ENCODE data around the gene RORC. TPM values are rescaled to one million over a fixed set of nuclear protein-coding genes. Genes with fewer than 3 reads are reported as not detected.
A peak's percentile ranks its signal among the peaks of the same experiment; 100 is the strongest.

The RORC gene
- total RNA-seq, 2 donors from 2014 or later = 32.3 to 51.4 TPM

DNA sequence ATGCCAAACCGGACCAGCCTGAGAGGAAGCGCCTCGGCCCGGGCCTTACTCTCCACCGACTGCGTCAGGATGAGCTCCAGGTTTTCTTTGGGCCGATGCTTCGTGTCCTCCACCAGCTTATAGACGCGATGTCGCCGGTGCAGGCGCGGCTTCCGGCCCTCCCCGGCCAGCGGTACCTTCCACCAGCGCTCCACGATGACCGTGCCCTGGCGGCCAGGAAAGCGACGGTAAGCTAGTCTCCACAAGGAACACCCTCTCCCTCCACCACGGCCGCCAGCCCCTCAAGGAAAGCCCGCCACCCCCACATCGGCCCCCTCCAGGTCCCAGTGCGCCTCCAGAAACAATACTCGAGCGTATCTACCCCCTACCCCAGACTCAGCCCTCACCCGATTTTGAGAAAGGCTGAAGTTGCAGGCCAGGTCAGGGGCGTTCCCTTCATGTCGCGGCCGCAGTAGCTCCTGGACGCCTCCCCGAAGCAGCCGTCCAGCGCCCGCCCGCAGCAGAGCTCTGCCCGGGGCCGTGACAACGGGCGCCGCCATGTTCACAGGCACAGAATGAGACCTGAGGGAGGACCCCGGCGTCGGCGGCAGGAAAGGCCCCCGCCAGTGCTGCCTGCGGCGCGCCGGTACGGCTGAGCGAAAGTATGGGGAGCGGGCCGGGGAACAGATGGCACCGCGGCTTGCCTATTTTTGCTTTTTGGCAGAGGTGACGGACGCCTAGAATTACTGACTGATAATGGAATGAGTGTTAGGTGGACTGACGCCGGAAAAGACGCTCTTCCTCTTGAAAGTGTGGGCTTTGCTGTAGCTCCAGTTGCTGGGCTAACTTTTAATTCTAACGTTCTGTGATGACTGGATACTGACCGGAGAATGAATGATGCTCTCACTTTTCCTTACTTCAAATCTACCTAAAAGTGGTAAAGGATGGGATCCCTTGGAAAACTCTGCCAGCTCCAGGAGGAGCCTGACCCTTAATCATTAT is 68.4 kb downstream of the RORC start, which contains the start of gene MRPL9:
TSS of gene MRPL9 (minus strand) at position 556 of the 981 bp plus-strand sequence. CDS start at position 539, 17 bp downstream.
- peak within 1 kb of the TSS; percentile 87 to 91 (median 89) for H3K27ac ChIP-seq
- TF ChIP-seq, protein P1, sequence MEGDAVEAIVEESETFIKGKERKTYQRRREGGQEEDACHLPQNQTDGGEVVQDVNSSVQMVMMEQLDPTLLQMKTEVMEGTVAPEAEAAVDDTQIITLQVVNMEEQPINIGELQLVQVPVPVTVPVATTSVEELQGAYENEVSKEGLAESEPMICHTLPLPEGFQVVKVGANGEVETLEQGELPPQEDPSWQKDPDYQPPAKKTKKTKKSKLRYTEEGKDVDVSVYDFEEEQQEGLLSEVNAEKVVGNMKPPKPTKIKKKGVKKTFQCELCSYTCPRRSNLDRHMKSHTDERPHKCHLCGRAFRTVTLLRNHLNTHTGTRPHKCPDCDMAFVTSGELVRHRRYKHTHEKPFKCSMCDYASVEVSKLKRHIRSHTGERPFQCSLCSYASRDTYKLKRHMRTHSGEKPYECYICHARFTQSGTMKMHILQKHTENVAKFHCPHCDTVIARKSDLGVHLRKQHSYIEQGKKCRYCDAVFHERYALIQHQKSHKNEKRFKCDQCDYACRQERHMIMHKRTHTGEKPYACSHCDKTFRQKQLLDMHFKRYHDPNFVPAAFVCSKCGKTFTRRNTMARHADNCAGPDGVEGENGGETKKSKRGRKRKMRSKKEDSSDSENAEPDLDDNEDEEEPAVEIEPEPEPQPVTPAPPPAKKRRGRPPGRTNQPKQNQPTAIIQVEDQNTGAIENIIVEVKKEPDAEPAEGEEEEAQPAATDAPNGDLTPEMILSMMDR (IDR thresholded peaks at IDR 0.05) = peak in 1 of 7 experiments; percentile 9
- peak; percentile 60 to 87 (median 79) for TF ChIP-seq POLR2A (IDR thresholded peaks at IDR 0.05)
- H3K9me3 ChIP-seq = no peaks in the 10 kb centered on the region
- no peaks in the 10 kb centered on the region for H3K27me3 ChIP-seq
- DNase-seq (peak; percentile 82 to 90 (median 84)), ATAC-seq (peak; percentile 98)
- 0 to 1% methylated on average over 37 to 68 of the region's 68 CpGs for WGBS, 2 donors
- peaks cover 0 to 6% of the 10 kb centered on the region in 2 donors for H3K36me3 ChIP-seq (replicated peaks in 1 of 2; ENCODE audit: insufficient read depth in 1 of 2, low read depth in 2 of 2)
- H3K4me1 ChIP-seq = peaks cover 21% of the 10 kb centered on the region
- intact Hi-C loops (cut with DNase I) = no loop called here
- peak within 1 kb of the TSS; percentile 79 to 97 for H3K4me3 ChIP-seq

DNA sequence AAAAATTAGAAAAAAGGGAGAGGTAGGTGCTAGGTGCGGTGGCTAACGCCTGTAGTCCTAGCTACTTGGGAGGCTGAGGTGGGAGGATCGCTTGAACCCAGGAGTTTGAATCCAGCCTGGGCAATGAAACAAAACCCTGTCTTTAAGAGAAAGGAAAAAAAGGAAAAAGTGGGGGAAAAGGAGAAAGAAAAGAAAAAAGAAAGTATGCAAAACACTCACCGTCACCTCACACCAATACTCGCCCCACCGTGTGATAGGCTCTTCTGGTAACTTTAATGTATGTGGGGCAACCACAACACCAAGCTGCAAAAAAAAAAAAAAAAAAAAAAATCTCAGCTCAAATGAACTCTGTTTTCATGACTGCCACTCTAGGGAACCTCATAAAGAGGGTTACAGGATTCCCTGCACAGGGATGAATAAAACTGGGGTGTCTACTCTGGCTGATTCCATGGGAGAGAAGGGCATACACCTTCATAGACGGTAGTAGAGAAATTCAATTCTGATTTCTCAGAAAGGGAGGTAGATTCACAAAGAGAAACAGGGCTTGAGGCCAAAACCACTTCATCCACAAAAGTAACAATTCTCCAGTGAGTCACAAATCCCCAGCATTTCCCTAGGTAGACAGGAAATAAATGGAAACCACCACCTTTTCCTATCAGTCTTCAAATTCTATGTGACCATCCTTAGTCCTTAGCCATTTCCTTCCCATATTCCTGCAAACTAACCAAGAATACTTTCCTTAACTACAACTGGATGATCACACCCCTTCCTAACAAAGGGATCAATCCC is 70.8 kb downstream of the RORC start:
- no peak for DNase-seq
- no peak overlapping the region for H3K4me3 ChIP-seq
- H3K27ac ChIP-seq = no peak overlapping the region
- TF ChIP-seq, protein P1 (IDR thresholded peaks at IDR 0.05) = no peak
- TF ChIP-seq POLR2A (IDR thresholded peaks at IDR 0.05) = no peak
- peaks cover 0 to 8% of the 10 kb centered on the region in 2 donors for H3K36me3 ChIP-seq (replicated peaks in 1 of 2; ENCODE audit: insufficient read depth in 1 of 2, low read depth in 2 of 2)
- H3K9me3 ChIP-seq = no peaks in the 10 kb centered on the region
- ATAC-seq = no peak
- intact Hi-C loops (cut with DNase I) = no loop called here
- no peaks in the 10 kb centered on the region for H3K27me3 ChIP-seq
- peaks cover 14% of the 10 kb centered on the region for H3K4me1 ChIP-seq
- 88 to 90% methylated on average over 7 of the region's 7 CpGs for WGBS, 2 donors

DNA sequence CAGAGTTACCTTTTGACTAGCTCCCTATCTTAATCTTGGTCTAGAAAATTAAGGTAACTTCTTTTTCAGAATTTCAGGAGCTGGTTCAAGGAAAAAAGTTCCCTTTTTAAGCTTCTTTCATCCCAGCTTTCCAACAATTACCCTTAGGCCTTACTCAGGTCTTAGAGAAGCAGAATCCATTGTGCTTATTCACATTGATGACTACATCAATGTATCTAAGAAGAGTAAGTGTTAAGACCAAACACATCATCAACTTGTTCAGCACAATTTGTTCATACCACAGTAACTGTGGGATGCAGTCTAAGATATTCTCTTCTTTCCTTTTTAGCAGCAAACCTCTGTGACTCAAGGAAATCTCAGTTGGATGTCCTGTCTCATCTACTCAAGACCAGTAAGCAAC is 72.4 kb downstream of the RORC start:
- no peak for DNase-seq
- TF ChIP-seq, protein P1 (IDR thresholded peaks at IDR 0.05) = no peak
- TF ChIP-seq POLR2A (IDR thresholded peaks at IDR 0.05) = no peak
- Histone ChIP-seq H3K4me1 (peaks cover 10% of the 10 kb centered on the region), H3K36me3 (replicated peaks in 1 of 2; ENCODE audit: insufficient read depth in 1 of 2, low read depth in 2 of 2) (peaks cover 0 to 8% of the 10 kb centered on the region in 2 donors), H3K27ac (no peak overlapping the region), H3K27me3 (no peaks in the 10 kb centered on the region), H3K4me3 (no peak overlapping the region), H3K9me3 (no peaks in the 10 kb centered on the region)
- intact Hi-C loops (cut with DNase I) = no loop called here
- ATAC-seq = no peak

DNA sequence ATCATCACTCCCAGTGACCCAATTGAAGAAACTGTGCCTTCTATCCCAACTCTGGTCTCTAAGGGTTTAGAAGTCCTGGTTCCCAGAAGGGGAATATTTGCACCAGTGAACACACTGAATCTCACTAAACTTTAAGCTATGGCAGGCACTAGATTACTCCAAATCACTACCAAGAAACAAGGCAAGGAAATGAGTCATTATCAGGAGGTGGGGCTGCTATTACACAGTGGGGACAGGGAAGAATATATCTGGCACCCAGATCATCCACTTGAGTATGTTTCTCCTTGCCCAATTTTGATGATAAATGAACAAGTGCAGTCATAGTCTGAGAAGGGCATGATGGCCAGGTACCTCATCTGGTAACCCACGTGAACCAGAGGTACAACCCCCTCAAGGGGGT is 75.3 kb downstream of the RORC start:
- H3K27ac ChIP-seq = no peak overlapping the region
- DNase-seq (no peak), ATAC-seq (no peak)
- no peaks in the 10 kb centered on the region for H3K27me3 ChIP-seq
- TF ChIP-seq POLR2A (IDR thresholded peaks at IDR 0.05) = no peak
- TF ChIP-seq, protein P1 (IDR thresholded peaks at IDR 0.05) = no peak
- 55 to 67% methylated on average over 1 of the region's 1 CpG for WGBS, 2 donors
- no peaks in the 10 kb centered on the region for H3K4me1 ChIP-seq
- no peaks in the 10 kb centered on the region for H3K9me3 ChIP-seq
- intact Hi-C loops (cut with DNase I) = no loop called here
- H3K4me3 ChIP-seq = no peak overlapping the region
- peaks cover 0 to 8% of the 10 kb centered on the region in 2 donors for H3K36me3 ChIP-seq (replicated peaks in 1 of 2; ENCODE audit: insufficient read depth in 1 of 2, low read depth in 2 of 2)

Small RNA genes lying within 50 kb of the gene (small RNA-seq; reads per million reads assigned to genes)
- gene RF00019 = not detected

Other genes starting within 250 kb of the RORC start
- 10 to 100 TPM; 22.3 to 25.7 TPM for gene SNX27, start 219.8 kb downstream of the RORC start, total RNA-seq
- gene CELF3, start 115.0 kb downstream of the RORC start, total RNA-seq = 10 to 100 TPM in 1 of 2 donors, 1 to 10 TPM in 1; 1.6 to 48.1 TPM
- gene RIIAD1, start 110.3 kb downstream of the RORC start, total RNA-seq = not detected
- gene MRPL9, start 68.3 kb downstream of the RORC start, total RNA-seq = 10 to 100 TPM; 24.6 to 40.2 TPM
- 1 to 10 TPM; 2.6 to 4.0 TPM for gene TDRKH, start 41.3 kb downstream of the RORC start, total RNA-seq
- 1 to 10 TPM in 1 of 2 donors, under 1 TPM in 1; 0.66 to 1.6 TPM for gene LINGO4, start 26.4 kb downstream of the RORC start, total RNA-seq
- gene C2CD4D, start 8.0 kb upstream of the RORC start, total RNA-seq = 1 to 10 TPM in 1 of 2 donors, under 1 TPM in 1; 0.26 to 2.6 TPM
- not detected for gene THEM5, start 21.9 kb upstream of the RORC start, total RNA-seq
- 10 to 100 TPM; 11.9 to 30.3 TPM for gene THEM4, start 77.7 kb upstream of the RORC start, total RNA-seq
- gene S100A10, start 162.1 kb upstream of the RORC start, total RNA-seq = 100 to 1,000 TPM in 1 of 2 donors, 10 to 100 TPM in 1; 40.7 to 105 TPM
- gene S100A11, start 205.2 kb upstream of the RORC start, total RNA-seq = 100 to 1,000 TPM in 1 of 2 donors, 10 to 100 TPM in 1; 76.1 to 101 TPM